ENCODE data around the gene SNCAIP. TPM values are rescaled to one million over a fixed set of nuclear protein-coding genes. Genes with fewer than 3 reads are reported as not detected.

SNCAIP gene
- total RNA-seq, 1 donor from 2014 or later, result 4.2 TPM

DNA sequence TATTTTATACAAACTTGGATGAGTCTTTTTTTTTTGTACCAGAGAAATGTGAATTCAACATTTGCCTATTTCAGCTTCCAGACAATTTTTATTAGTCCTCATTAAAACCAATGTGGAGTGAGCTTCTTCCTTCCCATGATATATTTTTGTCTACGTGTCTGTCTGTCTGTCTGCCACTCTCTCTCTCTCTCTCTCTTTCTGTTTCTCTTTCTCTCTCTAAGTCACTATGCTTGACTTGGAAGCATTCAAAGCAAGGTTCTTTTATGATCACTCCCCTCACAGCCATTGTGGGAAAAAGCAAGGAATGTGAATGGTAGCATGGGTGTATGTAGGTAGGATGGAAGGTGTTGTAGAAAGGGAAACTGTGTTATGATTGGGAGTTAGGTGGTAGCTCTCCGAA is 80.2 kb downstream of the SNCAIP start:
- no peaks in the 10 kb centered on the region for H3K36me3 Mint-ChIP-seq (ENCODE audit: unreplicated experiment)
- no peak for DNase-seq (ENCODE audit: extremely low spot score, unreplicated experiment)
- H3K27ac Mint-ChIP-seq (ENCODE audit: unreplicated experiment), result no peak overlapping the region
- no peaks in the 10 kb centered on the region for H3K9me3 Mint-ChIP-seq (ENCODE audit: unreplicated experiment)
- no peak overlapping the region for H3K4me3 Mint-ChIP-seq (ENCODE audit: unreplicated experiment)
- peaks cover 3% of the 10 kb centered on the region for H3K27me3 Mint-ChIP-seq (ENCODE audit: unreplicated experiment)
- TF ChIP-seq, protein P1, sequence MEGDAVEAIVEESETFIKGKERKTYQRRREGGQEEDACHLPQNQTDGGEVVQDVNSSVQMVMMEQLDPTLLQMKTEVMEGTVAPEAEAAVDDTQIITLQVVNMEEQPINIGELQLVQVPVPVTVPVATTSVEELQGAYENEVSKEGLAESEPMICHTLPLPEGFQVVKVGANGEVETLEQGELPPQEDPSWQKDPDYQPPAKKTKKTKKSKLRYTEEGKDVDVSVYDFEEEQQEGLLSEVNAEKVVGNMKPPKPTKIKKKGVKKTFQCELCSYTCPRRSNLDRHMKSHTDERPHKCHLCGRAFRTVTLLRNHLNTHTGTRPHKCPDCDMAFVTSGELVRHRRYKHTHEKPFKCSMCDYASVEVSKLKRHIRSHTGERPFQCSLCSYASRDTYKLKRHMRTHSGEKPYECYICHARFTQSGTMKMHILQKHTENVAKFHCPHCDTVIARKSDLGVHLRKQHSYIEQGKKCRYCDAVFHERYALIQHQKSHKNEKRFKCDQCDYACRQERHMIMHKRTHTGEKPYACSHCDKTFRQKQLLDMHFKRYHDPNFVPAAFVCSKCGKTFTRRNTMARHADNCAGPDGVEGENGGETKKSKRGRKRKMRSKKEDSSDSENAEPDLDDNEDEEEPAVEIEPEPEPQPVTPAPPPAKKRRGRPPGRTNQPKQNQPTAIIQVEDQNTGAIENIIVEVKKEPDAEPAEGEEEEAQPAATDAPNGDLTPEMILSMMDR (IDR thresholded peaks at IDR 0.05), result no peak
- H3K4me1 Mint-ChIP-seq (ENCODE audit: unreplicated experiment), result no peaks in the 10 kb centered on the region

DNA sequence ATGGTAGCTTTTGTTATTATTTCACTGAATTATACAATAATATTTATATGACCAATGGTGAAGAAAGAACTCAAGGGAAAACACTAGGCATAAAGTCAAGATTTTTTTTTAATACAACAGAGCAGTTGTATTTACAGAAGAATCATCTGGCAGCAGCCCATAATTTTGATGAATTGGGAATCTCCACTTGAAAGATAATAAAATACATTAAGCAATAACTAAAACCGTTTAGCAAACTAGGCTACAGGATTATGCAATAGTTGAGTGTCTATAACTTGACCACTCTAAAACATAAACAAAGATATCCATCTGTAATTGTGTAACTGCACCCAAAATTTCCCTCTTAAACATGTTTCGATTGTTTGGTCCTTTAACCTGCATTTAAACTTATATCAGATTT is 80.8 kb downstream of the SNCAIP start:
- Mint-ChIP-seq H3K36me3 (ENCODE audit: unreplicated experiment) (no peaks in the 10 kb centered on the region), H3K27ac (ENCODE audit: unreplicated experiment) (no peak overlapping the region), H3K27me3 (ENCODE audit: unreplicated experiment) (peaks cover 3% of the 10 kb centered on the region), H3K4me1 (ENCODE audit: unreplicated experiment) (no peaks in the 10 kb centered on the region), H3K4me3 (ENCODE audit: unreplicated experiment) (no peak overlapping the region), H3K9me3 (ENCODE audit: unreplicated experiment) (no peaks in the 10 kb centered on the region)
- no peak for DNase-seq (ENCODE audit: extremely low spot score, unreplicated experiment)
- TF ChIP-seq, protein P1 (IDR thresholded peaks at IDR 0.05), result no peak

DNA sequence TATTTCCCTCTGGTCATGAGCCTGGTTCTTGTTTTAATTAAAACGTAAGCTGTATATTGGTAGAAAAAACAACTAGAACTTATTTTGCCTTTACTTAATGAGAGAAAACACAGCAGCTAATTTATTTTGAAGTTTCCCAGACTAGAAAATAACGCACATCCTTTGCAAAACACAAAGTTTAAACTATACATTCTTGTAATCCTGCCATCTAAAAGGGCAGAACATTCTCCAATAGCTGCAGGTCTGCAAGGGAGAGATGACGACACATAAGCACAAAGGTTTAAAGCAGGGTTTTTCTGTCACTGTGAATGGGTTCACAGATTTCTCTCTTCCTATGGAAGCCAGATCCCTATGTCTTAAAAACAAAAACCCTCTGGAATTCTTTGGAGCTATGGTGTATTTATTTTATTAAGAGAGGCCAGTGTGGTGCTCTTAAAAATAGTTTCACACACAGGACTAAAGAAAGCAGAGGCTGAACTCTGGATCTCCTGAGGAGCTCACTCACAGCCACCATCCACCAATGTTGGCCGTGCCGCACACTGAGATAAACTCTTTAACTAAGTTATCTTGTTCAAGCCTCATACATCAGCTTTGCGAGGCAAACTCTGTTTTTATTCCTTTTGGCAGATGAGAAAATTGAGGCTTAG is 82.4 kb downstream of the SNCAIP start:
- no peak overlapping the region for H3K4me3 Mint-ChIP-seq (ENCODE audit: unreplicated experiment)
- no peaks in the 10 kb centered on the region for H3K4me1 Mint-ChIP-seq (ENCODE audit: unreplicated experiment)

DNA sequence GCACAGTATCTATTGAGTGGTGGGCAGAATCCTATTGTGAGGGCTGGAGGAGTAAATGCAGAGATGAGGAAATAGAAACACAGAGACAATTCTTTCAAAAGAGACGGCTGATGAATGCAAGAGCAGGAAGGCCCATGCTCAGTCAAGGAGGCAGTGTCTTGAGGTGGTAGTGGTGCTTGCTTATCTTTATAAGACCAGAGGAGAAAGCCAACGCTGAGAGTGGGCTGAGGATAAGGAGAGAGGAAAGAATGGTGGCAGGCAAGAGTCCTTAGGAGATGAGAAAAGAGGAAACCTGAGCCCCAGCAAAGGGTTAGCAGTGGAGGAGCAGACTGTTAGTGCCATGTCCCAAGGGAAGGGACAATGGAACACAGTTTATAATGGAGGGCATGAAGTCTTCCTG is 86.0 kb downstream of the SNCAIP start:
- no peaks in the 10 kb centered on the region for H3K9me3 Mint-ChIP-seq (ENCODE audit: unreplicated experiment)
- no peak for DNase-seq (ENCODE audit: extremely low spot score, unreplicated experiment)
- H3K27me3 Mint-ChIP-seq (ENCODE audit: unreplicated experiment), result peaks cover 3% of the 10 kb centered on the region
- no peaks in the 10 kb centered on the region for H3K36me3 Mint-ChIP-seq (ENCODE audit: unreplicated experiment)
- TF ChIP-seq, protein P1 (IDR thresholded peaks at IDR 0.05), result no peak
- no peak overlapping the region for H3K4me3 Mint-ChIP-seq (ENCODE audit: unreplicated experiment)
- H3K4me1 Mint-ChIP-seq (ENCODE audit: unreplicated experiment), result no peaks in the 10 kb centered on the region
- H3K27ac Mint-ChIP-seq (ENCODE audit: unreplicated experiment), result no peak overlapping the region

More for the DNA sequence above, 82.4 kb downstream of the SNCAIP start:
- Mint-ChIP-seq H3K9me3 (ENCODE audit: unreplicated experiment) (no peaks in the 10 kb centered on the region), H3K36me3 (ENCODE audit: unreplicated experiment) (no peaks in the 10 kb centered on the region), H3K27me3 (ENCODE audit: unreplicated experiment) (peaks cover 3% of the 10 kb centered on the region), H3K27ac (ENCODE audit: unreplicated experiment) (no peak overlapping the region)
- DNase-seq (ENCODE audit: extremely low spot score, unreplicated experiment), result no peak
- TF ChIP-seq, protein P1 (IDR thresholded peaks at IDR 0.05), result no peak

DNA sequence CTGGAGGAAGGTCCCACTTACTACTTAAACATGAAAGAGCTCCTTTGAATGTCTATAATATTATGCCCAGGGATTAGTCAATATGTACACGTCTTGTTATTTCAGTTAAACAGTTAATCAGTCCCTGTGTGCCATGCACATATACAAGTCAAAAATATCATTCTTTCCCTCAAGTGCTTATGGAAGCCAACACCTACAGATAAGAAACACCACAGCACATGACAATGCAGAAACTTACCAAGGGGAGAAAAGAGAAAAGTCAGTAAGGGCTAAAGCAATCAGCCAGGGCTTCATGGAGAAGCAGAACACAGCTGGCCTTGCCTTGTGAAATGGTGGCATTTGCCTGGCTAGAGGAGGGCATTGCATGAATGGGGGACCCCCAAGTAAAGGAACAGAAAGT is 88.3 kb downstream of the SNCAIP start:
- H3K4me1 Mint-ChIP-seq (ENCODE audit: unreplicated experiment), result no peaks in the 10 kb centered on the region
- H3K36me3 Mint-ChIP-seq (ENCODE audit: unreplicated experiment), result no peaks in the 10 kb centered on the region
- peaks cover 3% of the 10 kb centered on the region for H3K27me3 Mint-ChIP-seq (ENCODE audit: unreplicated experiment)
- H3K4me3 Mint-ChIP-seq (ENCODE audit: unreplicated experiment), result no peak overlapping the region
- no peaks in the 10 kb centered on the region for H3K9me3 Mint-ChIP-seq (ENCODE audit: unreplicated experiment)
- TF ChIP-seq, protein P1 (IDR thresholded peaks at IDR 0.05), result no peak
- no peak overlapping the region for H3K27ac Mint-ChIP-seq (ENCODE audit: unreplicated experiment)
- no peak for DNase-seq (ENCODE audit: extremely low spot score, unreplicated experiment)
